HT1080 (cell line): Measurements from ENCODE around the gene RBBP5. TPM values are rescaled to one million over a fixed set of nuclear protein-coding genes. Genes with fewer than 3 reads are reported as not detected.

Experiments
- DNase-seq: peaks from one replicate; pipeline ENCODE4 v3.0.0-alpha.2; 2015; ENCODE audit warnings: low read depth
- total RNA-seq: library from RNA; depleted of rRNA; stranded (reverse); fragments of >200 nt; shearing (Covaris generic); gene quantifications from 2 replicates; pipeline ENCODE4 v1.2.3, GENCODE V29; 2014

Gene RBBP5
- total RNA-seq, 1 experiment from 2014 or later: 15.8 TPM

- no peak for DNase-seq
Observed at GRCh38 chr1:205133287-205133686, 11.5 kb upstream of the RBBP5 start.

GRCh38 chr1:205129447-205130029 is 7.8 kb upstream of the RBBP5 start:
- DNase-seq: no peak

- DNase-seq: no peak
Observed at GRCh38 chr1:205128050-205128449, 6.3 kb upstream of the RBBP5 start.

GRCh38 chr1:205127646-205128045 is 5.9 kb upstream of the RBBP5 start:
- DNase-seq: no peak

GRCh38 chr1:205124726-205125125 is 2.9 kb upstream of the RBBP5 start:
- no peak for DNase-seq

GRCh38 chr1:205122489-205122882 is 708 bp upstream of the RBBP5 start:
- no peak for DNase-seq

- no peak for DNase-seq
Observed at GRCh38 chr1:205118752-205119151, 3.0 kb downstream of the RBBP5 start.

- no peak for DNase-seq
Observed at GRCh38 chr1:205111354-205111753, 10.4 kb downstream of the RBBP5 start.

- DNase-seq: no peak
Observed at GRCh38 chr1:205109711-205110110, 12.1 kb downstream of the RBBP5 start.

- DNase-seq: no peak
Observed at GRCh38 chr1:205109269-205109668, 12.5 kb downstream of the RBBP5 start.

GRCh38 chr1:205108464-205108863 is 13.3 kb downstream of the RBBP5 start:
- no peak for DNase-seq

- no peak for DNase-seq
Observed at GRCh38 chr1:205107327-205107726, 14.5 kb downstream of the RBBP5 start.

GRCh38 chr1:205102404-205102803 is 19.4 kb downstream of the RBBP5 start:
- DNase-seq: no peak

GRCh38 chr1:205098242-205098641 is 23.5 kb downstream of the RBBP5 start:
- DNase-seq: no peak

GRCh38 chr1:205095422-205095821 is 26.4 kb downstream of the RBBP5 start:
- DNase-seq: no peak

- no peak for DNase-seq
Observed at GRCh38 chr1:205091043-205091740, 30.6 kb downstream of the RBBP5 start.

- no peak for DNase-seq
Observed at GRCh38 chr1:205088341-205088740, 33.4 kb downstream of the RBBP5 start.

- no peak for DNase-seq
Observed at GRCh38 chr1:205084360-205084759, 37.4 kb downstream of the RBBP5 start, which contains the start of gene TMEM81. Gene TMEM81, minus strand, starts transcription at chr1:205084460. Its CDS starts 140 bp downstream, at chr1:205084320.

GRCh38 chr1:205082431-205082830 is 39.3 kb downstream of the RBBP5 start:
- DNase-seq: no peak

- no peak for DNase-seq
Observed at GRCh38 chr1:205077934-205078311, 43.9 kb downstream of the RBBP5 start.

- DNase-seq: no peak
Observed at GRCh38 chr1:205077158-205077933, 44.4 kb downstream of the RBBP5 start.

- no peak for DNase-seq
Observed at GRCh38 chr1:205076245-205076761, 45.5 kb downstream of the RBBP5 start.
